Measurements from ENCODE around the gene NOP58. TPM values are rescaled to one million over a fixed set of nuclear protein-coding genes. Genes with fewer than 3 reads are reported as not detected.
A peak's percentile ranks its signal among the peaks of the same experiment; 100 is the strongest.

NOP58 gene
- total RNA-seq, 1 experiment from 2014 or later, result 48.5 TPM

GRCh38 chr2:202344178-202344577, 78.6 kb downstream of the NOP58 start:
- ChIA-PET CTCF (no interaction called here), POLR2A (ENCODE audit: unreplicated experiment) (no interaction called here)
- no peak for DNase-seq
- no peaks in the 10 kb centered on the region for H3K36me3 ChIP-seq (ENCODE audit: low read depth)
- H2AFZ ChIP-seq, result no peak overlapping the region
- intact Hi-C loops (cut with micrococcal nuclease; ENCODE audit: unreplicated experiment), result no loop called here
- TF ChIP-seq CTCF (conservative IDR thresholded peaks at IDR 0.05), result no peak
- TF ChIP-seq EZH2 (IDR thresholded peaks at IDR 0.05; ENCODE audit: low read depth), result no peak
- H4K20me1 ChIP-seq (ENCODE audit: insufficient read depth), result no peaks in the 10 kb centered on the region
- no peaks in the 10 kb centered on the region; the same call in 1 of the 2 replicates for H3F3A ChIP-seq (ENCODE audit: insufficient read depth, low read depth)
- H3K27me3 ChIP-seq (ENCODE audit: insufficient read depth, low read depth), result no peaks in the 10 kb centered on the region
- H3K4me1 ChIP-seq (replicated peaks; ENCODE audit: insufficient read depth), result no peaks in the 10 kb centered on the region
- no TSS peak for BruUV-seq (replicated peaks)
- no peaks in the 10 kb centered on the region for H3K9me2 ChIP-seq (ENCODE audit: insufficient read depth)
- no peaks in the 10 kb centered on the region for H3K79me2 ChIP-seq (ENCODE audit: low read depth)
- no peaks in the 10 kb centered on the region for H3K9me3 ChIP-seq (ENCODE audit: insufficient read depth, low read depth)
- no peak overlapping the region for H3K27ac ChIP-seq
- H3K4me2 ChIP-seq, result no peak overlapping the region
- no peak overlapping the region for H3K4me3 ChIP-seq

- DNase-seq, result peak in 1 of 2 experiments; percentile 53
- Histone ChIP-seq H3K36me3 (ENCODE audit: low read depth) (no peaks in the 10 kb centered on the region), H3K4me3 (no peak overlapping the region), H3K79me2 (ENCODE audit: low read depth) (no peaks in the 10 kb centered on the region), H3K27me3 (ENCODE audit: insufficient read depth, low read depth) (no peaks in the 10 kb centered on the region), H2AFZ (no peak overlapping the region), H4K20me1 (ENCODE audit: insufficient read depth) (no peaks in the 10 kb centered on the region), H3K4me2 (no peak overlapping the region), H3K9me3 (ENCODE audit: insufficient read depth, low read depth) (no peaks in the 10 kb centered on the region), H3K9me2 (ENCODE audit: insufficient read depth) (no peaks in the 10 kb centered on the region), H3K27ac (no peak overlapping the region), H3K4me1 (replicated peaks; ENCODE audit: insufficient read depth) (no peaks in the 10 kb centered on the region), H3F3A (ENCODE audit: insufficient read depth, low read depth) (no peaks in the 10 kb centered on the region)
- intact Hi-C loops (cut with micrococcal nuclease; ENCODE audit: unreplicated experiment), result no loop called here
- POLR2A ChIA-PET (ENCODE audit: unreplicated experiment), result no interaction called here
- TF ChIP-seq CTCF (conservative IDR thresholded peaks at IDR 0.05) (no peak), EZH2 (IDR thresholded peaks at IDR 0.05; ENCODE audit: low read depth) (no peak)
- no TSS peak for BruUV-seq (replicated peaks)
- CTCF ChIA-PET, result no interaction called here
Measured at GRCh38 chr2:202346180-202346579, 80.6 kb downstream of the NOP58 start.

Other genes starting within 250 kb of the NOP58 start
- 26.8 and 30.9 TPM in 2 replicates for gene FZD7, start 231.9 kb upstream of the NOP58 start, total RNA-seq (2021)
- not detected in 2 replicates for gene KIAA2012, start 192.5 kb upstream of the NOP58 start, total RNA-seq (2021)
- gene SUMO1, start 27.2 kb upstream of the NOP58 start, total RNA-seq (2021), result 66.3 and 100 TPM in 2 replicates
- gene BMPR2, start 110.6 kb downstream of the NOP58 start, total RNA-seq (2021), result 17.6 and 23.2 TPM in 2 replicates

Measured in PC-9 (cell line).